IPS-15b (cell line): Measurements from ENCODE around the gene KMO.

Source experiments
- H3K27me3 ChIP-seq: one replicate; pipeline ENCODE4 v1.6.1; 2013; ENCODE audit warnings: low read length; ENCODE audit not compliant: control insufficient read depth, insufficient read depth
- H3K36me3 ChIP-seq: one replicate; pipeline ENCODE4 v1.6.1; 2013; ENCODE audit warnings: low read length; ENCODE audit not compliant: control insufficient read depth, insufficient read depth
- H3K4me1 ChIP-seq: one replicate; pipeline ENCODE4 v1.6.1; 2013; ENCODE audit warnings: mild to moderate bottlenecking, low read length; ENCODE audit not compliant: control insufficient read depth, insufficient read depth
- H3K4me3 ChIP-seq: one replicate; pipeline ENCODE4 v1.5.1; 2013; ENCODE audit warnings: low read depth, low read length
- H3K9ac ChIP-seq: one replicate; pipeline ENCODE4 v1.6.1; 2013; ENCODE audit warnings: low read depth, mild to moderate bottlenecking, low read length
- H3K9me3 ChIP-seq: one replicate; pipeline ENCODE4 v1.6.1; 2013; ENCODE audit warnings: mild to moderate bottlenecking, low read length; ENCODE audit not compliant: control insufficient read depth, insufficient read depth

Gene KMO

DNA sequence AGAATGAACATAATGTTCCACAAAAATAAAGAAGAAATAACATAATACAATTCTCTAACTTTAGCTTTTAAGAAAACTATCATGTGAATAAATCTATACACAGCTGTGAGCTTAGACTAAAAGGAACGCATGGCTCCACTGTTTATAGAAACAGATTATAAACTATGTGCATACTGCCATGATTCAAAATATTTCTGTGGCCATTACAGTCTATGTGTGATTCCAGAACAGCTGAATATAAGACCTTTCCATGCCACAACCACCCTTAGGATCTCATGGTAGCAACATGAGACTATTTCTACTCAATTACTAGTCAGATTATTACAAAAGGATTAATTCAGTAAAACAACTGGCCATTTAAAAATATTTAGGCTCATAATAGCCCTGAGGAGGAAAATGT is 104.1 kb downstream of the KMO start:
- H3K9me3 ChIP-seq = no peaks in the 10 kb centered on the region
- peaks cover 5% of the 10 kb centered on the region for H3K4me1 ChIP-seq
- no peak overlapping the region for H3K4me3 ChIP-seq
- H3K36me3 ChIP-seq = peaks cover 7% of the 10 kb centered on the region
- no peak overlapping the region for H3K9ac ChIP-seq
- no peaks in the 10 kb centered on the region for H3K27me3 ChIP-seq

DNA sequence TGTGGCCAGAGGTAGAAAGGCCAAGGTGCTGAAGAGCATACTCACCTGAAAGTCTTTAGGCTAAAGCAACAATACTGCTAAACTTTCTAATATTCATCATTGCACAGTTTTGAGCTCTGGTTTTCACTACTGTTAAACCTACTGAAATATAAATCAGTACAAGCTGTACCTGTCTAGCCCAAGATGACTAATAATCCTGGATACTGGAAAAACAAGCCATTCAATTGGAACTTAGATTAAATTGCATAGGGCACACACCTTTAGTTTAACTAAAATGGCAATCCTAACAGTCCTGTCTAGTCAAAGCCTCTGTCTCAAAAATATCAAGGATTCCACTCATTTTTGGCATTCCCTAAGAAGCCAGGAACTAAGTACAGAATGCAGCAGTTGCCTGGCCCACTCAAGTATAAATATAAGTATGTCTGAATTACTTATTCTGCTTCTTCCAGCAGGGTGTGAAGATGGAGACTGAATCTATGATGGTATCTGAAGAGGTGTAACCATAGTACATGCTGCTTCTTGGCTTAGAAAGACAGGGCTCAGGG is 104.9 kb downstream of the KMO start:
- H3K4me3 ChIP-seq = no peak overlapping the region
- H3K36me3 ChIP-seq = peaks cover 7% of the 10 kb centered on the region
- H3K4me1 ChIP-seq = peaks cover 5% of the 10 kb centered on the region
- no peaks in the 10 kb centered on the region for H3K27me3 ChIP-seq
- no peaks in the 10 kb centered on the region for H3K9me3 ChIP-seq
- no peak overlapping the region for H3K9ac ChIP-seq

DNA sequence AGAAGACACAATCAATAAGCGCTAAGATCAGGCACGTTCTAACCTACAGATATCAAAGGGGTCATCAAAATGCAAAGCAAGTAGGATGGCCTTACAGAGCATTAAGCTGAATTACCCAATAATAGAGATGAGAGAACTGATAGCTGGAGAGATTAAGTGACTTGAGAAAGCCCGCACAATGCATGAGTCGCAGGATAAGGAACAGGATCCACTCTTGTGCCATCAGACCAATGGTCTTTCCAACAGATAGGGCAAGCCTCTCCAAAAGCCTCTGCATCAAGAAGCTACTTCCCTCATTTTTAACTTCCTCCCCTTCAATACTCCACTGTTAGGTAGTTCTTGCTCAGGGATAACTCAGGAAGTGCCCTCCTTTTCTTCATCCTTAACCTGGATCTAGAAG is 105.4 kb downstream of the KMO start:
- Histone ChIP-seq H3K4me3 (no peak overlapping the region), H3K9me3 (no peaks in the 10 kb centered on the region), H3K9ac (no peak overlapping the region), H3K4me1 (peaks cover 5% of the 10 kb centered on the region), H3K36me3 (peaks cover 7% of the 10 kb centered on the region), H3K27me3 (no peaks in the 10 kb centered on the region)

DNA sequence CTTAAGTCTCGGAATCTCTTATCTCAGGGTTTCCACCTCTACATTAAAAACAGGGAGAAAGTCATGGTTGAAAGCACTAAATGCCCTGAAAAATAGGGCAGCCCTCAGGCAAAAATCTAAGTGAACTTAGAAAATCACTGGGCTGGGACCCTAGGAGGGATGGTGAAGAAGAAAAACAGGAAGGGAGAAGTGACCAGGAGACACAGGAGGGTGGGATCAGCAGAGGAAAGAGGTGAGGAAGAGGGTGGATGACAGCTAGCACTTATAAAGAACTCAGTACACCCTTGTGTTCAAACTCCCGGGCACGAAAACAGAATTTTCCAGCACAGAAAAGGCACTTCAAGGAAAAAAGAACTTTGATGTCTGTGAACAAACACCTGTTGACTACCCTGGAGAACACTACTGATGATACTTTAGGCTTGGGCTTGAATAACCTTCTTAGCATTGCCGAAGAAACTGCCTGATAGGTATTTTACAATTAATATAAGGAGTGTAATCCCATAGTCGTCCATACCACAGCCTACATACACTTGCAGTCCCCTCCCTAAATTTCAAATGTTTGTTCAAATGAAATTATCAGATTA is 106.0 kb downstream of the KMO start:
- Histone ChIP-seq H3K9me3 (no peaks in the 10 kb centered on the region), H3K9ac (no peak overlapping the region), H3K4me1 (peaks cover 5% of the 10 kb centered on the region), H3K36me3 (peaks cover 7% of the 10 kb centered on the region), H3K4me3 (peak overlapping the region; percentile 99), H3K27me3 (no peaks in the 10 kb centered on the region)

DNA sequence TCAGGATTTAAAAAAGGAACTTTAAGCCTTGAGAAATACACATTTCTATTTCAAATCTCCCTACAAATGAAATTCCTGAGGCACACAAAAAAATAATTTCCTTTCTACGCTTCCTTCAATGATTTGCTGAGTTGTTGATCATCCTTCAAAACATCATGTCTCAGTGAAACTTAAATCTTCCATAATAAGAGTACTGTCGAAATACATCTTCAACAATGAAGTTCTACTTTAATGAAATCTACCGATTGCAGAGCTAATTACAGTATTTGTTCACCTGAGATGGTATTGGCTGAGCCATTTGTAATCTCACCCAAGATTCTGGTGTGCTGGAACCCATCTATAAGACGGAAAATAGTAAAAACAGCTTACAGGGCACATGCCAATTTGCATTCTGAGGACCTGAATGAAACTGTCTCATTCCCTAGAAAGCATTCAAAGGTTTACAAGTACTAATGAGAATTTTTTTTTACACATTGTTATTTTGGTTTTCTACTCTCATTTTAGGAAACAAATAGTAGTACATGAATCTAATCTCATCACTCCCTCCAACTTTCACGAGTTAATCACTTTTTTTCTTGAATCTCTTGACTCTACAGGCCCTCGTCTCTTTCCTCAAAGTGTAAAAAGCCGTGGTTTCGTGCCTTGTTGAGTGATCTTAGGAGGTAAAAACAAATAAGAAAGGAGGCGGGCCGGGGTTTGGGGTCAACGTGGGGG is 106.9 kb downstream of the KMO start:
- no peaks in the 10 kb centered on the region for H3K27me3 ChIP-seq
- peak overlapping the region; percentile 51 for H3K9ac ChIP-seq
- H3K4me1 ChIP-seq = peaks cover 5% of the 10 kb centered on the region
- H3K36me3 ChIP-seq = peaks cover 7% of the 10 kb centered on the region
- H3K9me3 ChIP-seq = no peaks in the 10 kb centered on the region
- H3K4me3 ChIP-seq = peak overlapping the region; percentile 99

DNA sequence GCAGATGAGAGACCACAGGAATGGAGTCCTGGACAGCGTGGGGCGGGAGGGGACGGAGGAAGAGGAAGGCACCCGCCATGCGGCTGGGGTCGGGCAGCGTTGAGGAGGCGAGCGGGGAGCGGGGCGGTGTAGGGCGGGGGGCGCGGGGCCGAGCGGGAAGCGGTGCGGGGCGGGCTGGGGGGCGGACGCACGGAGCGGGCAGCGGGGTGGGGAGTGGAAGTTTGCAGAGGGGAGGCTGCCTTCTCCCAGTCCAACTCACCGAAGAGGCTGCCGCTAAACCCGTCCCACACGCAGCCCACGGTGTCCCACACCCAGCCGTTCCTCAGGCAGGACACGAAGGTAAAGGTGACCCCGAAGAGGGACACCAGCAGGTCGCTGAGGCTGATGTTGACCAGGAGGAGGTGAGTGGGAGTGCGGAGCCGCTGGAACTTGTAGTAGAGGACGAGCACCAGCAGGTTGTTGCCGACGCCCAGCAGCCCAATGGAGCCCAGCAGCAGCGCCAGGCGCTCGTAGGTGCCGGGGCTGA is 107.5 kb downstream of the KMO start:
- H3K9ac ChIP-seq = peak overlapping the region; percentile 91
- H3K4me3 ChIP-seq = peak overlapping the region; percentile 99
- peaks cover 7% of the 10 kb centered on the region for H3K36me3 ChIP-seq
- H3K9me3 ChIP-seq = no peaks in the 10 kb centered on the region
- H3K27me3 ChIP-seq = no peaks in the 10 kb centered on the region
- peaks cover 5% of the 10 kb centered on the region for H3K4me1 ChIP-seq

DNA sequence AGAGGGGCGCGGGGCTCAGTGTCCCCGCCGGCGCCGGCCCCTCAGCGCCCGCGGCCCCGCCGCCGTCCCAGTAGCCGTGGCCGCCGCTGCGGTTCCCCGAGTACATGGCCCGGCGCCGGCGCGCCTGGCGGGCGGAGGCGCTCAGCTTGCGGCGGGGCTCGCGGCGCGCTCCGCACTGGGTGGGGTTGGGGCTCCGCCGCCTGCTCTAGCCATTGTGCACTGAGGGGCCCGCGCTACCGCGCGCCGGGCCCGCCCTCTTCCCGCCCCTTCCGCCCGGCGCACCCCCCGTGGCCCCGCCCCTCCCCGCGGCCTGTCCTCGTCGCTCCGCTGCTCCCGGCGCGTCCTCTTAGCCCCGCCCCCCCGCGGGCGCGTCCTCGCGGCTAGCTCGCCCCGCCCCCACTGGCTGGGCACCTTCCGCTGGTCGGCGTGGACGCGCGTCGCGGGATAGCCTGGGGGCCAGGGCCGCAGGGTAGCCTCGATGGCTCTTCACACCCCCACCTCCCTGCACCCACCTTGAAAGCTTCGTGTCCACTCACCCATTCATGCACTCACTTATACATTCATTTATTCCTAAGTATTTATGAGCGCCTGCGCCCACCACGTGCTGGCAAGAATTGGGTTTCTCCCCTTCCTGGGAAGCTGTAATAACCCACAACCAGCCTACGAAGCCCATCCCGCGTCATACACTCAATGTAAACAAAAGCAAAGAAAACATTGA is 108.1 kb downstream of the KMO start, which contains the start of the genes CHML and OPN3:
Gene CHML (minus strand): TSS at position 221 of the 718 bp plus-strand sequence. CDS start 4,603 bp downstream, outside the sequence.
Gene OPN3 (minus strand): TSS at position 221 of the 718 bp plus-strand sequence. CDS start 115 bp downstream, at position 106.
- Histone ChIP-seq H3K27me3 (no peaks in the 10 kb centered on the region), H3K9ac (peak within 1 kb of the TSS; percentile 91), H3K9me3 (no peaks in the 10 kb centered on the region), H3K4me3 (peak within 1 kb of the TSS; percentile 99), H3K36me3 (peaks cover 4% of the 10 kb centered on the region), H3K4me1 (peaks cover 5% of the 10 kb centered on the region)

DNA sequence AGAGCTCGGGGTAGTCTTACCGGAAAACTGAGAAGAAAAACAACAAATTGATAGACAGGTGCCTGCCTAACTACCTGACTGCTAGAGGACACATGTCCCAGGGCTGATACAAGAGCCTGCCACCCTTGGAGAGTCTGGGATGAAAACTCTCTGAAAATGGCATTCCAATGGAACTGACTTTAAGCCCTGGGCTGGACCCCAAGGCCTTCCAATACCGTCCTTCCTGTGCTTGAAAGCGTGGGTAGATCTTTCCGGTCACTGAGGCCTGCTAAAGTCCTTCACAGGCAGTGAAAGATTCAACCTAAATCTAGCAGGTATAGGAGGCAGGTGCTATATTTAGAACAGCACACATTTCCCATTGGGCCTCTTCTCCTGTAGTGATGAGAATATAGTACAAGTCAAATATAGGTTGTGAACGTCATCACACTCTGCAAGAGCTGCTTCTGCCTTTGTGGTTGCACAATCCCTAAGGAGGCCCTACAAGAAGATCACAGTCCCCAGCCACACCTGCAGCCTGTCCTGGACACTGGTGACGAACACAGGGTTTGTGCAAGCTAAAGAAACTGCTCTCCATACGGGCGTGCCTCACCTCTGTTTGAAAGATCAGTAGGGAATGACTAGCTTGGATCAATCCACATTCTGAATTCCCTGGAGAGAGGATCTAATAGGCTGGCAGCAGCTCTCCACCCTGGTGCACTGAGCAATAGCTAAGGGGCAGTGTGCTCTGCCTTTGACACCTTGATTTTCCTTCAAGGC is 108.9 kb downstream of the KMO start:
- no peaks in the 10 kb centered on the region for H3K27me3 ChIP-seq
- peak overlapping the region; percentile 53 for H3K4me3 ChIP-seq
- H3K9me3 ChIP-seq = no peaks in the 10 kb centered on the region
- H3K36me3 ChIP-seq = peaks cover 4% of the 10 kb centered on the region
- H3K9ac ChIP-seq = no peak overlapping the region
- H3K4me1 ChIP-seq = peaks cover 5% of the 10 kb centered on the region

DNA sequence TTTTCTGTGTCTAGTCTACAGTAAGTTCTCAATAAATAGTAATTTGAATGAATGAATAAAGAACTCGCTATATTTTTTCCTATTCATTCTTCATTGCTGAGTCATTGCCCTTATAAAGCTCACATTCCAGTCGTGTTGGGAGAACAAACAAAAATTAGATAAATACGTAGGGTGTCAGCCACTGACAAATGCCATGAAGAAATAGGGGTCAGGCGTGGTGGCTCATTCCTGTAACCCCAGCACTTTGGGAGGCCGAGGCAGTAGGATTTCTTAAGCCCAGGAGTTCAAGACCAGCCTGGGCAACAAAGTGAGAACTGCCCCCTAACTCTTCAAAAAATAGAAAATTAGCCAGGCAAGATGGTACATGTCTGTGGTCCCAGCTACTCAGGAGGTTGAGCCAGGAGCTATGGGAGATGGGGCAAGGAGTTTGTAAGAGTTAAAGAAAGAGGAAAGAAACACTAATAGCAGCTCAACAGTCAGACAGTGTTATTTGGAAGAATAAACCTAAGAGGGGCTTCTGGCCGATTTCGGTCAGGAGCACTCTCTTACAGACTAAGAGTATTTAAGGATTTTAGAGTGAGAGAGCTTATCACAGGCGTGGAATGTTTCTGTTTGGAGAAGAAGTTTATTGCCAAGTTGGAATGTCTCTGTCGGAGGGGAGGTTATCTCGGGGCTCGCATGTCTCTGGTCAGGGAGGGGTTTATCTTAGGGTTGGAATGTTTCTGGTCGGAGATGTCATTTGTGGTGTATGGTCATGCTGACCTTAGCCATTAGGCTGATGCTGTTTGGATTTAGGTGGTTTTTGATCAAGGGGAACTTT is 109.8 kb downstream of the KMO start:
- Histone ChIP-seq H3K27me3 (no peaks in the 10 kb centered on the region), H3K4me1 (peaks cover 3% of the 10 kb centered on the region), H3K4me3 (no peak overlapping the region), H3K9me3 (no peaks in the 10 kb centered on the region), H3K36me3 (peaks cover 4% of the 10 kb centered on the region), H3K9ac (no peak overlapping the region)

DNA sequence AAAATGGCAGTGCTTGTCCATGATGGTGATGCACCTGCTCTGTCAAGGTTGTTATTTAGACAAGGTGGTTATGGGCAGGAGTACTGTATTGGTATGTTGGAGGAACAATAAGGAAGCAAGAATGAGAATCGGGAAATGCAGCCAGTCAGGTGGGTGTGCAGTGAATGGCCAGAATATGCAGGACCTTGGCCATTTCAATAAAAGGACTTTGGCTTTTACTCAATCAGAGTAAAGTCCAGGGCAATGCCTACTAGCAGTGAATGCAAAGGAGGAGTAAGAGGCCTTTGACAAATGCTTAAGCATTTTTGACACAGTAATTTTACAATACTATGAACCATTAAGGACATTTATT is 110.4 kb downstream of the KMO start:
- Histone ChIP-seq H3K36me3 (peaks cover 4% of the 10 kb centered on the region), H3K4me3 (no peak overlapping the region), H3K27me3 (no peaks in the 10 kb centered on the region), H3K9me3 (no peaks in the 10 kb centered on the region), H3K4me1 (peaks cover 2% of the 10 kb centered on the region), H3K9ac (no peak overlapping the region)
